ENCODE results near the gene ALDH4A1.

GRCh38 chr1:18931730-18932129 lies 29.4 kb upstream of the ALDH4A1 start:
- TF ChIP-seq POLR2A (IDR thresholded peaks at IDR 0.05) = no peak
- TF ChIP-seq CTCF (IDR thresholded peaks at IDR 0.05) = no peak
